HG02571 (cell line): ENCODE data around the gene SLC8B1.

Experiments
- ATAC-seq: cut with Tn5 transposase; IDR thresholded peaks from one replicate; pipeline ENCODE4 v1.9.1; 2021; ENCODE audit warnings: mild to moderate bottlenecking, moderate library complexity; ENCODE audit not compliant: unreplicated experiment

Gene SLC8B1

DNA sequence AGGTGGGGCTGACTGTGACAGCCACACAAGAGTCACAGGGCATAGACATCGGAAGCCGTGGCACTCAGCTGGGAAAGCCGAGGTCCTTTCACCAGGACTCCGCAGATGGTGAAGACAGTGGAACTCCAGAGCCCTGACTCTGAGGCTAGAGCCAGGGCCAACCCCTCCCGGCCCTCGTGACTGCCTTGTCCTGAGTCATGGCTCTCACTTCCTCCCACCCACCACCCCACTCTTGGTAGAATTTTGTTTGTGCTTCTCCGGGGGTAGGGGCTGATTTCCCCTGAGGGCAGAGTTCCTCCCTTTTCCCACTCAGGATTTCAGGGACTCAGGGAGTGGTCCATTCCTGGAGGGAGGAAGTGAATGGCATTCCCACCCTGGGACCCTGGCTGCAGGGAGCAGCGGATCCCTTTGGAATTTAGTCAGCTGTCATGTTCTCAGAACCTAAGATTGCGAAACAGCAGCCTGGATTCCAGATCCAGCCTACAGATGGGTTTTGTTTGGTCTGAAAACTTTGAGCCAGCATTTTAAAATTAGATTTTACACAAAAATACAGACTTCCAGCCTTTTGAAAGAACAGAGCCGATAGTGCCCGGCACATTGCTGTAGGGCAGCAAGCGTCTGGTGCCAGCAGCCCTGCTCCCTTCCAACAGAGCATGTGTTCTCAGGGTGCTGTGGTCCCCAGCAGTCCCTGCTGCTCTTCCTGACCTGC lies 62.9 kb downstream of the SLC8B1 start:
- no peak for ATAC-seq

DNA sequence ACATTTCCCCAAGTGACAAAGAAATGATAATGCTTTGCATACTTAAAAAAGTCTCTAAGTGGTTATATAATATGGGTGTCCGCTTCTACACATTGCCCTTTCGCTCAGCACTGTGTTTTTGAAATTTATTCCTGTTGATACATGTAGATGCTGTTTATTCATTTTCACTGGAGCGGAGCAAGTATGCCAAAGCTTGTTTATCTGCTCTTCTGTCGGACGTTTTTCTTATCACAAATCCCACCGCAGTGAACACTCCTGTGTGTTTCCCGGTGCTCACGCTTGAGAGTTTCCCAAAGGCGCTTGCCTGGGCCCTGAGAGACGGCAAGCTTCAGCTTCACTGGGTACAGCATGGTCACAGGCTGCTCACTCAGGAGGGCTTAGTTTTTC lies 63.5 kb downstream of the SLC8B1 start:
- no peak for ATAC-seq

DNA sequence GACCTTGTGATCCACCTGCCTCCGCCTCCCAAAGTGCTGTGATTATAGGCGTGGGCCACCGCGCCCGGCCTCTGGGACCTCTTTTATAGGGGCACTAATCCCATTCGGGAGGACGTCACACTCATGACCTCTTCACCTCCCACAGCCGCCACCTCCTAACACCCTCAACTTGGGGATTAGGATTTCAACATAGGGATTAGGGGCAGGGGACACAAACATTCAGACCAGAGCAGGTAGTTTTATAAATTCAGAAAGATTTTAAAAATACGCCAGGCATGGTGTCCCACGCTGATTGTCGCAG lies 64.2 kb downstream of the SLC8B1 start:
- ATAC-seq: no peak

DNA sequence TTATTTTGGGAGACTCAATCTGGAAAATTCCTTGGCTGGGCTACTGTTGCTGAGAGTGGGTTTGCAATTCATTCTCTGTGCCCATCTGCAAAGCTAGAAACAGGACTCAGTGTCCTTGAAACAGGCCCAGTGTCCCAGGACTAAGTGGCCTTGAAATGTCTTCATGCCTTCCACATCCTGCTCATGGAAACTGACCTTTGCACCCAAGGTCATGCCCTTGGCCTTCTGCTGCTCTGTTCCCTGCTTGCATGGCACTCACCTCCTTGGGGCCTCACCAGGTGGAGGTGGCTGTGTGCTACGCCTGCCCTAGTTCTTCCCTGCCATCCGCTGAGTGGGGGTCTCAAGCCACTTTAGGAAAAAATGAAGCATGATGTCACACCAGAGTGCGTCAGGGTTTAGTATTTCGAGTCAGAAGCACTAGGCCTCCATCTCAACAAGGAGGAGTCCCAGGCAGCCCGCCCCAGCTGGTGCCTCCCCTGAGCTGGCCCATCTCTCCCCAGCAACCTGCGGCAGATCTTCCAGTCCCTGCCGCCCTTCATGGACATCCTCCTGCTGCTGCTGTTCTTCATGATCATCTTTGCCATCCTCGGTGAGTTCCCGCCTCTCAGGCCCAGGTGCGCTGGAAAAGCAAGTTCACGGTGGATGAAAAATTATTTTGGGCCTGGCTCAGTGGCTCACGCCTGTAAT lies 65.5 kb downstream of the SLC8B1 start:
- ATAC-seq: no peak

DNA sequence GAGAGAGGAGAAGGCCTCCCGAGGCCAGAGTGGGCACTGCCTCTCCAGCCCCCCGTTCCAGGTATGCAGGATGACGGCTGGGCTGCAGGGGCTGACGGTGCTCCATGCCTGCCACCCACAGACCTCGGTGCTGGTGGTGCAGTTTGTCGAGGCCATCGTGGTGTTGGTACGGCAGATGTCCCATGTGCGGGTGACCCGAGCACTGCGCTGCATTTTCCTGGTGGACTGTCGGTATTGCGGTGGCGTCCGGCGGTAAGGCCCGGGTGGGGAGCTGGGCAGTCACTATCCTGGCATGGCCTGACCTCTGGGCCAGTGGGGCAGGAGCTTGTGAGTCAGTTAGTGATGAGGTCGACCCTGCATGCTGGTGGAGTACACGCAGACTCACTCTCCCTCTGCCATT lies 66.3 kb downstream of the SLC8B1 start:
- no peak for ATAC-seq

DNA sequence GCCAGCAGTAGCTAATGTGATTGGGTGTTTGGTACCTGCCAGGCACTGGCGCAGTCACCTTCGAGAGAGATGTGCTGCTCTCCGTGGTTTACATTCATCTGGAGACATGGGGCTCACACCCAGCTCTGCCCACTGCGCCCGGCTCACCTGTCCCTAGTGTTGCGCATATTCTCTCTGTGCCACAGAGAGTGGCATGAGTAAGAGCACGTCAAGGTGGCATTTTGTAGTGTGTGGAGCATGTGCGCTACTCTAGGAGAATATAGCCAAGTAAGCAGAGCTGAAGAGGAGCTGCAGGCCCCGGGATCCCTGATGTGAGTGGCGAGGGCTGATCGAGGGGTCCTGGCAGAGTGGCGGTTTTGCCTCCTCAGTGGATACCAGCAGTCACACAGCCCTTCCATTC lies 66.8 kb downstream of the SLC8B1 start:
- ATAC-seq: no peak

DNA sequence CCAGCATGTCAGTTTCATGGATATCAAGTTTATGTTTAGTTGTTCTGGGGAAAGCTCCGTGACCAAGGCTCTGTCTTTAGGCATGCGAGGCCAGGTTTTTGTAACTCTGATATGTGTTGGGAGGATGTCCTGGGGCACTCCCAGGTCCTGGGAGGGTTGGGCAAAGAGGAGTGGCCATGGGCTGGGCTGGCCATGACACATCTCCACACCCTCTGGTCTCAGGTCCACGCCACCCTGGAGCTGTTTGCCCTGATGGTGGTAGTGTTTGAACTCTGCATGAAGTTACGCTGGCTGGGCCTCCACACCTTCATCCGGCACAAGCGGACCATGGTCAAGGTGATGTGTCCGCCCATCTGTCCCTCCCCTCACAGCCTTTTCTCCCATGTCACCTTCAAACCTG lies 67.3 kb downstream of the SLC8B1 start:
- ATAC-seq: no peak

DNA sequence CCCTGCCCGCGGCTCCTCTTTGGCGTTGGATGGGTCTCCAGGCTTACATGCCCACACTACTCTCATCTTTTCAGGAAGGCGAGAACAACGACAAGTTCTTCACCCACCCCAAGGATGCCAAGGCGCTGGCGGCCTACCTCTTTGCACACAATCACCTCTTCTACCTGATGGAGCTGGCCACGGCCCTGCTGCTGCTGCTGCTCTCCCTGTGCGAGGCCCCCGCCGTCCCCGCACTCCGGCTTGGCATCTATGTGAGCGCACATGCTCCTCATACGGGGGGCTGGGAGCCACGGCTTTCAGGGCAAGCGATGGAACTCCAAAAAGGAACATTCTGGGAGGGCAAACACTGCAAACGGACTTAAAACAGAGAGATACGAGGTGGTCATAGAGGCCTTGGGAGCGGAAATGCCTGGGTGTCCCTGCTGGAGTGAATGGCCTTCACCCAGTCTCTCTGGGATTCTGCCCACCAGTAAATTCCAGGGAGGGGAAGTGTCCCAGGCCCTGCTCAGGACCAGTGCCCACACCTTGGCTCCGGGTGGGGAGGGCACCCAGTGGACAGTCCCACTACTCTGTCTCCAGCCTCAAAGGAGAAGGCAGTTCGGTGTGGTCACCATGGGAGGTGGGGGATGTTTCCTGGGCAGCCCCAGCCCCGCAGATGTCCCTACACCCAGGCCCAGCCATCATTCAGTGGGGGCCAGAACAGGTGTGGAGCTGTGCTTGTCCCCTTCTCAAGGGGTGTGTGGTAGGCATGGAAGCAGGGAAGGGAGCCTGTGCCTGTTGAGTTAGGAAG lies 68.6 kb downstream of the SLC8B1 start:
- no peak for ATAC-seq

DNA sequence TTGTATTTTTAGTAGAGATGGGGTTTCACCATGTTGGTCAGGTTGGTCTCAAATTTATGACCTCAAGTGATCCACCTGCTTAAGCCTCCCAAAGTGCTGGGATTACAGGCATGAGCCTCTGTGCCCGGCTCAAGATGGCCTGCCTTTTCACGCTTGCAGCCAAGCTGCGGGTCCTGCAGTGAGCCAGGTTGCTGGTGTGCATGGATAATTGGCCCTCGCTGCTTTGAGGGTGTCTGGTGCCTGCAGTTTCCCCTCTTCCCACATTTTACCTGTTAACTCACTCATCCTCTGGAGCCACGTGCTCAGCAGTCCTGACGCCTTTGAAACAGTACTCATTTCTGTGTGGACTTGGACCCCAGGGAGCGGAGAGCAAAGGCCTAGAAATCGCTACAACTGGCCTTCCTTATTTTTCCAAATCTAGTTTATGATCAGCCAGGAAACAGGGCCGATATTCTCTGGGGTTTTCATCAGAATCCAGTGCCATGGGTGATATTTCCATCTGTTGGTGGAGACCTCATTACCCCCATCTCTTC lies 71.4 kb downstream of the SLC8B1 start:
- ATAC-seq: no peak

DNA sequence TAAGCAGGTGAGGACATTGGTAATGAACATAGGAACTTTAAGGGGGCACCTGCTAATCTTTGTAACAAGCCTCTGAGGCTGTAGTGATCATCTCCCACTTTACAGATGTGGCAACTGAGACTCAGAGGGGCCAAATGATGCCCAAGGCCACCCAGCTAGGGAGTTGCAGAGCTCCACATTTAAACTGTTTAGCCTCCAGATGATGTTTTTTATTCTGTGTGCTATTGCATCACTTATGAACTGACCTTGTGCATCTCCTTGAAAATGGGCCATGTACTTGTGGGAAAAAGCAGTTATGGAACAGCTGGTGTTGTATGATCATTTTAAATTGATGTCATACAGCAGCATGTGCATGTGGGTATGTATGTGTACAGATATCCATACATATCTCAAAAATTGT lies 72.2 kb downstream of the SLC8B1 start:
- no peak for ATAC-seq

DNA sequence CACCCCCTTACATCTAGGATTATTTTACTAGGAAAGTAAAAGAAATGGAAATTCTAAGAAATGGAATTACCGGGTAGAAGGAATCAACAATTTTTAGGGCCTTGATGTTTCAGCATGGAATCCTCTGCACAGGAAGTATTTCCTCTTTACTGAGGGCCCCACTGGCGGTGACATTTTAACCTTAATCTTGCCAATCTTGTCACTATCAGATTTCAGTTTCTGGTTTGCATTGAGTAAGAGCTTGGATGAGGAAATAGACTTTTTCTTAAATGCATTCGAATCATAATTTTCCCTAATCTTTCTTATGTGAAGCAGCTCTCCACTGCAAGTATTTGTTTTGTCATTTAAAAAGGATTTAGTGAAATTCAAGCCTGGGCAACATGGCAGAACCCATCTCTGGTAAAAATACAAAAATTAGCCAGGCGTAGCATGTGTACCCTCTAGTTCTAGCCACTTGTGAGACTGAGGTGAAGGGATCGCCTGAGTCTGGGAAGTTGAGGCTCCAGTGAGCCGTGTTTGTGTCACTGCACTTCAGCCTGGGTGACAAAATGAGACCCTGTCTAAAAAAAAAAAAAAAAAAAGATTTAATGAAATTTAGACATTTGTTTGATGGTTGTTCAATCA lies 73.0 kb downstream of the SLC8B1 start:
- no peak for ATAC-seq

DNA sequence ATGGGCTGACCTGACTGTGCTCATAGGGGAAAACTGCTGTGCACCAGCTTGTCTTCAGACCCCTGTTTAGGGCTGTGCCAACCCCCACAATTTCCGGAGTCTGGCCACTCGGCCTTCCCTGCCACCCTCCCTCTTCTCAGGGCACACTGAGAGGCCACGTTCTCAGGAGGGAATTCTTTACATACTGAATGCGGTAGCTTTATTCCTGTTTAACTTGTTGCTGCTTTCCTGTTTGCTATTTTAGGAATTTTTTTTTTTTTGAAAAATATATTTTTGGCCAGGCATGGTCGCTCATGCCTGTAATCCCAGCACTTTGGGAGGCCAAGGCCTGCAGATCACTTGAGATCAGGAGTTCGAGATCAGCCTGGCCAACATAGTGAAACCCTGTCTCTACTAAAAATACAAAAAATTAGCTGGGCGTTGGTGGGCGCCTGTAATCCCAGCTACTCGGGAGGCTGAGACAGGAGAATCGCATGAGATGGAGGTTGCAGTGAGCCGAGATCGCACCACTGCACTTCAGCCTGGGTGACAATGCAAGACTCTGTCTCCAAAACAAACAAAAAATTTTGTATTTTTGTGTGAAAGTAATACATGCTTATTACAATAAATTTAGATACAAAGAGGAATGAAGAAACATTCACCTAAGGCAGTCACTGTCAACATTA lies 74.1 kb downstream of the SLC8B1 start:
- no peak for ATAC-seq

DNA sequence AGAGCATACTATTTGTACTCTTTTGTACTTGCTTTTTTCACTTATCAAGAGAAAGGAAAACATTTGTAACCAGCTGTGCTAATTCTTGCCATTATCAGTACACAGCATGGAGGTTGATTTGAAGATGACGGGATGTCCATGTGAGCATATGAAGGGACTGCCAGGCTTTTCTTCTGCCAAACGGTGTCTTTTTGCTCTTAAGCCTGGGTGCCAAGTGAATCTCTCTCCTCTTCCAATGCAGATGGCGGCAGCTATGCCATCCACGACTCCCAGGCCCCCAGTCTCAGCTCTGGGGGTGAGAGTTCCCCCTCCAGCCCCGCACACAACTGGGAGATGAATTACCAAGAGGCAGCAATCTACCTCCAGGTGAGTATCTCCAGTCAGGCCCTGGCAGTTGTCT lies 74.8 kb downstream of the SLC8B1 start:
- no peak for ATAC-seq

DNA sequence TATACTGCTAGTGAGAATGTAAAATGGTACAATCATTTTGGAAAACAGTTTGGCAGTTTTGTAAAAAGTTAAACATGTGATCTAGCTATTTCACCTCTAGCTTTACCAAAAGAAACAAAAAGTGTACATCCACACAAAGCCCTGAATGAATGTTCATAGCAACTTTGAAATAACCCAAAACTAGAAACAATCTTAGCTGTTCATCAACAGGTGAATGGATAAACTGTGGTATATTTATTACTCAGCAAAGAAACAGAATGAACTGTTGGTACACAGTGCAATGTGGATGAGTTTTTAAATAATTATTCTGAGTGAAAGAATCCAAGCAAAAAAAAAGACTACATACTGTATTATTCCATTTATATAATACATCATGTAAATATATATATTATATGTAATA lies 77.3 kb downstream of the SLC8B1 start:
- ATAC-seq: no peak

DNA sequence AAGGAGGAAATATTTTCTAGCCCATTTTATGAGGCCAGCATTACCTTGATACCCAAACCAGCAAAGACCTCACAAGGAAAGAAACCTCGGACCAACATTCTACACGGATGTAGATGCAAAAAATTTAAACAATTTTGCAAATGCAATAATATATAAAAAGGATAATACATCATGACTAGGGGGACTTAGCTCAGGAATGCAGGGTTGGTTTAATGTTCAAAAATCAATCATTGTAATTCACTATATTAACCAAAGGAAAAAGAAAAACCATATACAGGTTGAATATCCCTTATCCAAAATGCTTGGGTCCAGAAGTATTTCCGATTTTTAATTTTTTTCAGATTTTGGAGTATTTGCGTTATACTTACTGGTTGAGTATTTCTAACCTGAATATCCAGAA lies 80.6 kb downstream of the SLC8B1 start:
- no peak for ATAC-seq

DNA sequence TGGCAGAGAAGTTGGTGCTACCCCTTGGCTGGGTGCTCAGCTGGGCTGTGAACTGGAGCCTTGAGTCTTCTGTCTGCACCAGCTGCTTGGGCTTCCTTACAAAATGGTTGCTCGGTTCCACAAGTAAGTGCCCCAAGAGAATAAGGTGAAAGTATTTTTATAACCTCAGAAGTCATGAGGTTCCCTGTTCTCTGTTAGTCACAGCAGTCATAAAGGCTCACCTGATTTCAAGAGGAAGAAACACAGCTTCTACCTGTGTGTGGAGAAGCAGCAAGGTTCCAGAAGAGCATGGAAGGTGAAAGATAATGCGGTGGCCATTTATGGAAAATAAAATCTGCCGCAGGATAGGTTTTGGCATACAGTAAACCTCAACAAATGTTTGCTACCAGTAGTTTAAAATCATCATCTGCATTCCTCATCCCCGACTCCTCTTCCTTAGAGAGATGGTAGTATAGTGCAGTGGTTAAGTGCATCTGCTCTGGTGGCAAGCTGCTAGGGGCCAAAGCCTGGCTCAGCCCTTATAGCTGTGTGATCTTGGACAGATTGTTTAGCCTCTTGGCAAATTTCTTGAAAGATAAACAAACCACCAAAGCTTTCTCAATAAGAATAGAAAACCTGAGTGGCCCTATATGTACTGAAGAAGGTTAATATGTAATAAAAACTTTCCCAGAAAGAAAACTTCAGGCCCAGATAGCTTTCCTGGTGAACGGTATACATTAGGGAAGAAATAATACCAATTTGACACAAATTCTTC lies 81.2 kb downstream of the SLC8B1 start:
- no peak for ATAC-seq

DNA sequence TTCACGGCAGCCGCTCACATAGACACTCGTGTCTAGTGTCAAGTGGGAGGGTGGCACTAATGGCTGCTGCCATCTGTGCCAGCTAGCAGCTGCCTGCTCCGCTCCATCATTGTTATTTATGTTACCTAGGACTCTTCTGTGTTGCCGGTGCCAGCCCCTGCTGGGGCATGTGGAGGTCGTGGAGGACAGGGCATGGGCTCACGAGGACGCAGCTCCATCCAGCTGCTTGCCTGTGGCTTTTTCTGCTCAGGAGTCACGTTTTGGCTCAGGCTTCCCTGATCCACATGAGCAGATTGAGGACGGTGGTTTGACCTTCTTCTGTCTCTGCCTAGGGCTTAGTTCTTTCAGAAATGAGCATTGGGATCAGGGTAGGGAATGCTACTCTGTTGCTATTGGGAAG lies 82.4 kb downstream of the SLC8B1 start:
- ATAC-seq: no peak

DNA sequence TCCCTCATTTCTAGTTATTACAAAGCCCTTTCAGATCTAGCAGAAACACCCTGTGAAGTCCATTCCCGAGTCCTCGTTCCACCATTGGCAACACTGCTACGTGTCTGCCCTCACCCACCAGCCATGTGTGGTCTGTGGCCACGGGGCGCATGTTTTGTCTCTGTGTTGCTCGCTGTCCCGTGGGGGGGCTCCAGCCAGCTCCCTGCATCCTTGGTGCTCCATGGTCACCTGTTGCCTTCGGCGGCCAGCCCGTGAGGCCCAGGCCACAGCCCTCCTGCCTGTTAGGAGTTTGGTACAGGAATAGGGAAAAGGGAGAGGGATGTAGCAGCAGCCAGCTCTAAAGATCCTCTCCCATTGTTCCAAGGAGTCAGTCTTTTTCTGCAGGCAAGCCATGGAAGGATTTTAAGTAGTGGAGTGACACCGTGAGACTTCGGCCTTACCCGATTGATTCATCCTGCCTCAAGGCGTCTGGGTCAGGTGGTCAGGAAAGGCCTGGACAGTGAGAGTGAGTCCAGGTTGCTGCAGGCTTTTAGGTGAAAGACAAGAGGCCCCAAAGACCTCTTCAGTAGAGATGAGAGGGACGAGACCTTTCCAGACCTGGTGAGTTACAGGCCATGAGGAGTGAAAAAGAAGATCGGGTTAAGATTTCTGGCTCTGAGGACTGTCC lies 83.4 kb downstream of the SLC8B1 start:
- ATAC-seq: no peak

DNA sequence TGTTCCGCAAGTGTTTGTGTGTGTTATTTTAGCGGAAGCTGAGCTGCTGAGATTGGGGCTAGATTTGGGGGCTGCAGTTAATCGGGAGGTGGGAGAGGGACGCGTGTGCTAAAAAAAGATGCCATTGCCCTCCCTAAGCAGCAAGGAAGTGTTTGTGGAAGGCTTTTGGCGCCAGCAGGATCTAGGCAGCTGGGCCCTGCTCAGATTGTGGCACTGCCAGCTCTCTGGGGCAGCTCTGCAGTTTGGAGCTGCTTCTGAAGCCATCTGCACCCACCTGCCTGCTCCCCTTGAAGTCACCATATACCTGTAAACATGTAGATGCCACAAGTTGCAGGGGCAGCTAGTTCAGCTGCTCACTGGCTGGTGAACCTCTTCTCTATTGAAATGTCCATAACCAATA lies 84.9 kb downstream of the SLC8B1 start:
- no peak for ATAC-seq

DNA sequence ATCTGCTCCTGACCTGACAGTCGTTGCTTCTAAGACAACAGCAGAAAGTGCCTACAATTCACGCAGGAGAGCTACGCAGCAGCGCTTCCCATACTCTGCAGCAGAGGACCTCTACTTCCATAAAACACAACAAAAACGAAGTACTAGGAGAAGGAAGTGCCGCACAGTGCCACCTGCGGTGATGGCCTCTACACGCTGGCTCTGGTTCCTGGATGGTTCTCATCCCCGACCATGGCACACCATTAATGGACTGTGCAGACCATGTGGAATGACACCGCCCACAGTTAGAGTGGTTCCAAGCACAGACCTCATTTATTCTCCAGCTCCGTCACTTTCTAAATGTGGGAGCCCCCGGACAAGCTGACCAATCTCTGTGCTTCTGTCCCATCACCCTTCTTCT lies 85.4 kb downstream of the SLC8B1 start:
- ATAC-seq: no peak
